Fibroblast of lung (primary cell): ENCODE data around the gene TMCC2.

Experiments
- EZH2 ChIP-seq: IDR thresholded peaks from 2 replicates; pipeline ENCODE4 v1.5.1; 2012; ENCODE audit warnings: low read length, control low read depth, mild to moderate bottlenecking; ENCODE audit errors: missing control alignments
- TF ChIP-seq, protein P1 (sequence below), 2 donors: IDR thresholded peaks in 1 of 2; conservative IDR thresholded peaks in 1 of 2; 1 replicate in 1 of 2; 2 replicates in 1 of 2; pipeline ENCODE4 v1.5.1; 2011 to 2012; ENCODE audit warnings: low read length in 2 of 2, control low read depth in 1 of 2, inconsistent platforms in 1 of 2, low read depth in 1 of 2, mild to moderate bottlenecking in 1 of 2

DNA sequence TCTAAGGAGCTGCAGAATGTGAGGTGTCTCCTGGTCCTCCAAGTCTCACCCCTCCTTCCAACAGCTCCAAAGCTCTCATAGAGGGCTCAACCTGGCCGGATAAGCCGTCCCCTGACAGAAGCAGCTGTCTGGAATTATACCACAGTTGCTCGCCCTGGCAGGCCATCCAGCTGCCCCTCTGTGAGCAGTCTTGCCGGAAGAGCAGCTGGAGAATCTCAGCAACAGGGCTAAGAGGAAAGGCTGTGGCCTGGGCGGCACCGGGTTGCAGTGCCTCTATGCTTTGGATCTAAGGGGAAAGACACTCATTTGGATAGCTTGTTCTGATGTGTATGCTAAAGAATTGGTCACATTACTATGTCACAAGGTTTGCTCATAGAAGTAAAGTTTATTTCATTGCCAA, 12.4 kb downstream of the TMCC2 start:
- TF ChIP-seq, protein P1, sequence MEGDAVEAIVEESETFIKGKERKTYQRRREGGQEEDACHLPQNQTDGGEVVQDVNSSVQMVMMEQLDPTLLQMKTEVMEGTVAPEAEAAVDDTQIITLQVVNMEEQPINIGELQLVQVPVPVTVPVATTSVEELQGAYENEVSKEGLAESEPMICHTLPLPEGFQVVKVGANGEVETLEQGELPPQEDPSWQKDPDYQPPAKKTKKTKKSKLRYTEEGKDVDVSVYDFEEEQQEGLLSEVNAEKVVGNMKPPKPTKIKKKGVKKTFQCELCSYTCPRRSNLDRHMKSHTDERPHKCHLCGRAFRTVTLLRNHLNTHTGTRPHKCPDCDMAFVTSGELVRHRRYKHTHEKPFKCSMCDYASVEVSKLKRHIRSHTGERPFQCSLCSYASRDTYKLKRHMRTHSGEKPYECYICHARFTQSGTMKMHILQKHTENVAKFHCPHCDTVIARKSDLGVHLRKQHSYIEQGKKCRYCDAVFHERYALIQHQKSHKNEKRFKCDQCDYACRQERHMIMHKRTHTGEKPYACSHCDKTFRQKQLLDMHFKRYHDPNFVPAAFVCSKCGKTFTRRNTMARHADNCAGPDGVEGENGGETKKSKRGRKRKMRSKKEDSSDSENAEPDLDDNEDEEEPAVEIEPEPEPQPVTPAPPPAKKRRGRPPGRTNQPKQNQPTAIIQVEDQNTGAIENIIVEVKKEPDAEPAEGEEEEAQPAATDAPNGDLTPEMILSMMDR (conservative IDR thresholded peaks at IDR 0.05 in 1 of 2, IDR thresholded peaks at IDR 0.05 in 1 of 2; ENCODE audit: low read depth in 1 of 2, low read length in 2 of 2): no peak
- TF ChIP-seq EZH2: no peak
